ENCODE data around the gene SNX3.
"Not testable (repeated sequence)": the region's sequence is repeated elsewhere in the genome, so short reads cannot be mapped to it uniquely, and the experiment has no call there.

The SNX3 gene

DNA sequence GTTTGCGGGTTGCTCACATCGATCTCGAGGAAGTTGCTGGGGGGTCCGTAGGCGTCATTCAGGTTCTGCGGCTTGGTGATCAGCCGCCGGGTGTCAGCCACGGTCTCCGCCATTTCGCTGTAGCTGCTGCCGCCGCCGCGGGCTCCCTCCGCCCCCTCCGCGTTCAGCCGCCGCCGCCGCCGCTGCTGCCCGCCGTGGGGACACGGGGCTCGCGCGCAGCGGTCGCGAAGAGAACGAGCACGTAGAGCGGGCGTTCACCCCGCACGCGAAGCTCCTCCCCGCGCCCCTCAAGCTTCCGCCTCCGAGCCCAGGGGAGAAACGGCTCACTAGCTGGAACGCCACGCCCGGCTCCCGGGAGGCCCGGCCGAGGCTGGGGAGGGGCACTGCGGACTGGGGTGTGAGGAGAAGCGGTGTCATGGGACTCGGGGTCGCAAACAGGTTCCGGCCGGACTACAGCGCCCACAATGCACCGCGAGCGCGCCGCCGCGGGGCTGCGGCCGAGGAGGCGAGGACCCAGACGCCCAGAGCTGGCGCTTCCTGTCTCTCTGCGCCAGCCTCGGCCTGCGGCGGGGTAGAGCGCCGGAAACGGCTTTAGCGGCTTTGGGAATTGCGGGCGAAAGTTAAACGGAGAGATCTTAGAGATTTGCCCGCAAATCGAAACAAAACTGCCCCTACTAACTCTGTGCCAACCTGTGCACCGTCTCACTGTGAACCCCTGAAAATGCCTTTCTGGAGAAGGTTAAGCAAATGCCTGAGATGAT lies at the start of gene SNX3:
Gene SNX3, minus strand, starts transcription at position 232 of the 761 bp plus-strand sequence. Its CDS starts 119 bp downstream, at position 113.
- peak; percentile 92 for DNase-seq

DNA sequence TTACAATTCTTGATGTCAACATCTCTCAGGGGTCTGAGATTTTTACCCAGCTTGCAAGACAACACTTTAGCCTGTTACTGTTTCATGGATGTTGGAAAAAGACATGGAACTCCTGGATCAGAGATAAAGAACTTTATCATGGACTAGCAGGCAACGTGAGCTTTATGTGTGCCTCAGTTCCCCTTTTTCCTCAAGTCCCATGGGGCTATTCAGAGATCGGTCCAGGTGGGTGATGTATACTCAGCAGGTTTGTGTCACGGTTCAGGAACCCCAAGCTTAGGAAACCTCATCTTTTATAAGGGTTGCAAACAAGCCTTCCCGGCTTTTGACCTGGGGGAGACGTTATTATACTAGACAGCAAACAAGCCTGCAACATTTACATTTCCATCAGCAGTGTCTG lies 49.0 kb upstream of the SNX3 start:
- no peak for DNase-seq

DNA sequence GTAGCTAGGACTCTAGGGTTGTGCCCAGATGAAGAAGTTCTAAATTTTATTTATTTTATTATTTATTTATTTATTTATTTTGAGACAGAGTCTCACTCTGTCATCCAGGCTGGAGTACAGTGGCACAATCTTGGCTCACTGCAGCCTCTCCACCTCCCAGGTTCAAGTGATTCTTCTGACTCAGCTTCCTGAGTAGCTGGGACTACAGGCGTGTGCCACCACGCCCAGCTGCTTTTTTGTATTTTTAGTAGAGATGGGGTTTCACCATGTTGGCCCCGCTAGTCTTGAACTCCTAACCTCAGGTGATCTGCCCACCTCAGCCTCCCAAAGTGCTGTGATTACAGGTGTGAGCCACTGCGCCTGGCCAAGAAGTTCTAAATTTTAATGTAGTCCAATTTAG lies 47.8 kb upstream of the SNX3 start:
- DNase-seq = not testable (repeated sequence)

DNA sequence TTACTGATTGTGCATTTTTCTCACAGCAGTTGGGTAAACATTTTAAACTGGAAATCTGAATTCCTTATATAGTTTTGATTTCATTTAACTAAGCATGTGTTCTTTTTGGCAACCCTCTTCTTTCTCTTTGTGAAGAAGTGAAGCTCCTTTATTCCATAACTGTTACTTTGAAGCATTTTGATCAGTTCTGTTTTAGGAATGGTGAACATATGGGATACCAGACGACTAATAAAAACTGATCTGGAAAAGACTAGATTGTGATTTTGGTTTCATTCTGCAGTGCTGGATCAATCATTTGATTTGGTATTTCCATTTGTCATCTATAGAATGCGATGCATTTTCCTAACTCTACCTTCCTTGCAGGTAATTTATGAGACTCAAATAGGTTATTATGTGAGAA lies 43.8 kb upstream of the SNX3 start:
- no peak for DNase-seq

DNA sequence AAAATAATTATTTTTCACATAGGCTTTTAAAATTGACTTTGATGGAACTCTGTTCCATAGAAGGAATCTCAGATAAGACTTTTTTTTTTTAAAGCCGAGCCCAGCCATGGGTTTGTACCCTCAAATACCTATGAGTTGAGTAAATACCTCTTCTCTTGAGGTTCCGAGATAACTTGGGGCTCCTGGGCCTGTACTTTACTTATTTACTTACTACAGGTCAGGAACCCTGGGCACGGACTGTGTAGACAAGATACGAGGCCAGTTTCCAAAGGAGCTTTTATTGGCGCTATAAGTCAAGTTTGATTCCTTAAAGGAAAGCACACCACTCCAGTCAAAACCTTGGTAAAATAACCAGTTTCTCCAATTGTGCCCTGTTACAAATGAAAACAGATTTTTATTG lies 41.5 kb upstream of the SNX3 start:
- no peak for DNase-seq

DNA sequence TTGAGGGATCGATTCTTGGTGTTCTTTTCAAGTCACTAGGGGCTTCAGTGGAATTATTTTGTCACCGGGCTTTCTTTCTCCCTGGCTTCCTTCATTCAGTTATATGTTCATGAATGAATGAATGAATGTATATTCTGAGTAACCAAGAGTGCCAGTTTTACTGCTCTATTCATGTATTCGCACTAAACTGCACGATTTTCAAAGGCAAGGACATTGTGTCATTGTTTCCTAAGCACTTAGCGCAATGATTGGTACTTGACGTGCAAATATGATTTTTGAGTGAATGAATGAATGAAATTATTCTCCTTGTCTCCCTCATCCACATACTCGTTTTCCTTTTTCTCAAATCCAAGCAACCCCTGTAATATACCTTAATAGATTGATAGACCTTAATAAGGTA lies 34.8 kb upstream of the SNX3 start:
- DNase-seq = no peak

- DNase-seq = peak; percentile 85
Measured at GRCh38 chr6:108294727-108295625, 34.1 kb upstream of the SNX3 start, which contains the start of gene AFG1L. Gene AFG1L, plus strand, starts transcription at chr6:108295054. Its CDS starts 26 bp downstream, at chr6:108295080.

DNA sequence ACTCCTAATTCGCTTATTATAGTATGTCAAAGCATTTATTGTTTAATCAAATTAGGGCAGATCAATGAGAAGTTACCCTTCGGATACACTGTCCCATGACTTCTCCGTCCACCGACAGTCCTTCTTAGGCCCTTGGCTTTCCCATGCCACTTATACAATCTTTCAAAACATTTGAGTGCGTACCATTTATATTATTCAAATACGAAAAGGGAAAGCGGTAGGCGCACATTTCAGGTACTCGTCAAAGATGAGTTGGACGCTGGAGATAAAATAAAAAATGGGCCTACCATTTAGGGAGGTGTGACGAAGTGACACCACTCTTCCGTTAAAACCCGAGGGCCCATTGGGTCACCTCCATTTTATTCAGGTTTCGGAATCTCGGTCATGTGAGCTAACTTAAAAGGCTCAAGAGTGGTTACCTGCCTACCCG lies 33.5 kb upstream of the SNX3 start:
- no peak for DNase-seq

DNA sequence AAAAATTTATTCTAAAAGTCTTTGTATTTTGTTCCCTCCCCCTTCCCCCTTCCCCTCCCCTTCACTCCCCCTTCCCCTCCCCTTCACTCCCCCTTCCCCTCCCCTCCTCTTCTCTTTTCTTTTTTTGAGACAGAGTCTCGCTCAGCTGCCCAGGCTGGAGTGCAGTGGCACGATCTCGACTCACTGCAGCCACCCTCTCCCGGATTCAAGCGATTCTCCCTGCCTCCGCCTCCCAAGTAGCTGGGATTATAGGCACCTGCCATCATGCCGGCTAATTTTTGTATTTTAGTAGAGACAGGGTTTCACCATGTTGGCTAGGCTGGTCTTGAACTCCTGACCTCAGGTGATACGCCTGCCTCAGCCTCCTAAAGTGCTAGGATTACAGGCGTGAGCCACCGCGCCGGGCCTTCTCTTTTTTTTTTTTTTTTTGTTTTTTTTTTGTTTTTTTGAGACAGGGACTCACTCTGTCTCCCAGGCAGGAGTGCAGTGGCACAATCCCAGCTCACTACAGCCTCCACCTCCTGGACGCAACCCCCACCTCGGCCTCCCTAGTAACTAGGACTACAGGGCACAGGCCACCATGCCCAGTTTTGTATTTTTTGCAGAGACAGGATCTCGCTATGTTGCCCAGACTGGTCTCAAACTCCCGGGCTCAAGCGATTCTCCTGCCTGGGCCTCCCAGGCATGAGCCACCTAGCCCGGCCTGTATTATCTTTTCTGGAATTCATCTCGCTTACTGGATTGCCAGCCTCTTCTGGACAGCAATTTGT lies 32.9 kb upstream of the SNX3 start:
- DNase-seq = no peak

DNA sequence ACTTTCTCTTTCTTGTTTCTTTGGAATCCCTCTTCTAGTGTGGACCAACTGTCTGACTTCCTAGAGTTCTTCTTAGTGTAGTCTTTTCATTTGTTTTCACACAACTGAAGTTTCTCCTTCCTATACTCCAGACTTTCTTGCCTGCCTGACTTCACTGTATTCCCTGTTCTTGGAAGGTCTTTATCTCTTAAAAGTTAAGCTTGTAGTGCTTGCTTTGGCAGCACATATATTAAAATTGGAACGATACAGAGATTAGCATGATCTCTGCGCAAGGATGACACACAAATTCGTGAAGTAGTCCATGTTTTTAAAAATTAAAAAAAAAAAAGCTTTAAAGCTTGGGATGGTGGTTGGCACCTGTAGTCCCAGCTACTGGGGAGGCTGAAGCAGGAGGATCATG lies 31.7 kb upstream of the SNX3 start:
- not testable (repeated sequence) for DNase-seq

- no peak for DNase-seq
Measured at GRCh38 chr6:108291091-108291490, 30.3 kb upstream of the SNX3 start.

- no peak for DNase-seq
Measured at GRCh38 chr6:108288742-108289141, 27.9 kb upstream of the SNX3 start.

DNA sequence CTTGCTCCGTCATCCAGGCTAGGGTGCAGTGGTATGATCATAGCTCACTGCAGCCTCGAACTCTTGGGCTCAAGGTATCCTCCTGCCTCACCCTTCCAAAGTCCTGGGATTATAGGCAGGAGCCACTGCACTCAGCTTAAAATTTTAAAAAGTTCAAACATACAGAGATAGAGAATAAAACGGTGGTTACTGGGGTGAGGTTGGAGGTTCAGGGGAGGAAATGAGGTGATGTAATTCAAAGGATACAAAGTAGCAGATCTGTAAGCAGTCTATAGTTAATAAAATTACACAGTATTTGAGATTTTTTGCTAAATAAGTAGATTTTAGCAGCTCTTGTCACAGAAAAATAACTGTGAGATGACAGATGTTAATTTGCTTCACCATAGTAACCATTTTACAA lies 26.5 kb upstream of the SNX3 start:
- no peak for DNase-seq

- no peak for DNase-seq
Measured at GRCh38 chr6:108286366-108286765, 25.5 kb upstream of the SNX3 start.

DNA sequence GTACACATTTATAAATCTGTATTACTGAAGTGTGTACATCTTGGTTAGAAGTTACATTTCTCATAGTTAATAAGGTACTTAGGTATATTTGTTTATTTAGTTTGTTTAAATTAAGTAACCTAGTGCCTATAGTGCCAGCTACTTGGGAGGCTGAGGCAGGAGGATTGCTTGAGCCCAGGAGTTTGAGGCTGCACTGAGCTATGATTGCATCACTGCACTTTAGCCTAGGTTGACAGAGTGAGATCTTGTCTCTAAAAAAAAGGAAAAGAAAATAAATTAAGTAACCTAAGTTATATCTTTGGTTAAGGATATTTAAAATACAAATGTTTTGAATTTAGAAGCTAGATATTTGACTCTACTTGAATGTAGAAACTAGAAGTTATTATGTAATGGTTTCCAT lies 24.5 kb upstream of the SNX3 start:
- DNase-seq = no peak

DNA sequence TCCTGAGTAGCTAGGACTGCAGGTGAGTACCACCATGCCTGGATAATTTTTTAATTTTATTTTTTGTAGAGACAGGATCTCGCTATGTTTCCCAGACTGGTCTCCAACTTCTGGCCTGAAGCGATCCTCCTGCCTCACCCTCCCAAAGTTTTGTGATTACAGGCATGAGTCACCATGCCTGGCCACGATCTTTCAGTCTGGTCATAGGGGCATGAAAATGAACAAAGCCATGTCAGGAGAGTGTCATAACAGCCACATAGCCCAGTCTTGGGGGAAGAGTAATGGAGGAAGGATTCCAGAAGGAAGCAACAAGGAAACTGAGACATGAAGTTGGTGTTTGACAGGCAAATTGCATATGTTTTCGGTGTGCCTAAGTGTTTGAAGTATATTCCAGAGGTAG lies 17.0 kb upstream of the SNX3 start:
- no peak for DNase-seq

GRCh38 chr6:108277295-108277694 lies 16.5 kb upstream of the SNX3 start:
- no peak for DNase-seq

DNA sequence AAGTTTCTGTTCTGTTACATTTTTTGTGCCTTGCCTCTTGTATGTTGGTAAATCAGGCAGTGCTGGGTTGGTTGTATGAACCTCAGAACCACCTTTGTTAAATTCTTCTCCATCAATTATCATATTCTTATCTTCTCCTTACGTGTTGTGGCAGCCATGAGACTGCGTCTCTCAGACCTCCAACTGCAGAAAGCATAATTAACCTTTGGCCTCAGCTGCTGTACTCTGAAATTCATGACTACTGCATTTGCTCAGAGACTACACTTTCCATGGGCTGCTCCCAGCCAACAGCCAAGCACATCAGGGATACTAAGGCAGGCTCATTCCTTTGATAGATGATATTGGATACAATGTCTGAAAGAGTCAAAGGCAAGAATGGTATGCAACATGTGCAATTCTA lies 15.1 kb upstream of the SNX3 start:
- no peak for DNase-seq

- no peak for DNase-seq
Measured at GRCh38 chr6:108274546-108274945, 13.7 kb upstream of the SNX3 start.

DNA sequence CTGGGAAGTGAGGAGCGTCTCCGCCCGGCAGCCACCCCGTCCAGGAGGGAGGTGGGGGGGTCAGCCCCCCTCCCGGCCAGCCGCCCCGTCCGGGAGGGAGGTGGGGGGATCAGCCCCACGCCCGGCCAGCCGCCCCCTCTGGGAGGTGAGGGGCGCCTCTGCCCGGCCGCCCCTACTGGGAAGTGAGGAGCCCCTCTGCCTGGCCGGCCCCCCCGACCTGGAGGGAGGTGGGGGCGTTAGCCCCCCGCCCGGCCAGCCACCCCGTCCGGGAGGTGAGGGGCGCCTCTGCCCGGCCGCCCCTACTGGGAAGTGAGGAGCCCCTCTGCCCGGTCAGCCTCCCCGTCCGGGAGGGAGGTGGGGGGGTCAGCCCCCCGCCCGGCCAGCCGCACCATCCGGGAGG lies 9.1 kb upstream of the SNX3 start:
- not testable (repeated sequence) for DNase-seq

DNA sequence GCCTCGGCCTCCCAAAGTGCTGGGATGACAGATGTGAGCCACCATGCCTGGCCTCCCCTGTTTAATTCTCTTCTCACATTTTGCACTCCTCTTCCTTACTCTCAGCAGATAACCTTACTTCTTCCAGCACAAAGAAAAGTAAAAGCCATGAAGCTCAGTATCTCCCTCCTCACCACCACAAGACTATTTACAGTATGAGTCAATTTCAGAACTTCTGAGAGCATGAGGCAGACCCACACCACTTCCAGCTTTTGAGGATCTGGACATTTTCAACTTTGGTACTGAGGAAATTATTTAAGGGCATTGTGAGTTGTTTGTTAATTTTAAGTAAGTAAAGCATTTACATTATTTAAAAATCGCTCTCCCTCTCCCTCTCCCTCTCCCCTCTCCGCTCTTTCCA lies 8.0 kb upstream of the SNX3 start:
- no peak for DNase-seq

DNA sequence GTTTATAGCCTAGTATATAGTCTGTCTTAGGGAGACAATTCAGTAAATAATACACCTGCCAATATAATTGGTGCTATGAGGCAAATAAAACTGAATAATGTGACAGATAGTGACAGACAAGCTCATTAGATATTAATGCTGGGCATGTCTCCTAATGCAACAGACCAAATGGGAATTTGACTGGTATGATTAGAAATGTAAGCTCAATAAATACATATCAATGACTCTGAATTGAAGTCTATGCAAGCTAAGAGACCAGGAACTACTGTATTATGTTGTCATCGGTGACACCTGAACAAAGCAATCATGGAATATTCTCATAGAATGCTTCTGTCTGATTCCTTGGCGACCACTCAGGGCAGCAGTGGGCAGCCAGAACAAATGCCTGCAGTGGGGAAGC lies 2.5 kb upstream of the SNX3 start:
- no peak for DNase-seq

- DNase-seq = peak; percentile 24
Measured at GRCh38 chr6:108260126-108260808, 573 bp downstream of the SNX3 start.
